ENCODE results near the gene SETMAR. TPM values are rescaled to one million over a fixed set of nuclear protein-coding genes. Genes with fewer than 3 reads are reported as not detected.

Gene SETMAR
- total and polyA plus RNA-seq, 2 of the 13 experiments (the other 11 are each of a cell fraction or from before 2014, with no cell fraction given), result 7.0 to 16.7 TPM

GRCh38 chr3:4332991-4333390 is 29.8 kb downstream of the SETMAR start:
- no peaks in the 10 kb centered on the region for H3K36me3 ChIP-seq (replicated peaks in 1 of 2; ENCODE audit: control insufficient read depth in 1 of 2, insufficient read depth in 2 of 2, low read length in 2 of 2)
- ChIA-PET CTCF (ENCODE audit: low intra/inter-chr PET ratio, low total read pairs) (no interaction called here), POLR2A (no interaction called here)
- DNase-seq (ENCODE audit: low spot score) (peak; percentile 21), FAIRE-seq (peak; percentile 77), ATAC-seq (peak; percentile 94)
- in situ Hi-C loops (cut with HindIII; ENCODE audit: extremely low pct_ligation_motif_present, low pct_unique_long_range_greater_than_20kb) (no loop called here), intact Hi-C loops (cut with micrococcal nuclease; ENCODE audit: unreplicated experiment) (loop anchor here (5.0 kb wide), 1 partner anchor 299 kb away; no protein-coding TSS in a partner anchor)
- no peak overlapping the region for H3K9ac ChIP-seq (ENCODE audit: insufficient read depth, low read depth, low read length)
- H3K79me2 ChIP-seq (ENCODE audit: insufficient read depth, low read length), result no peaks in the 10 kb centered on the region
- H3K27me3 ChIP-seq (ENCODE audit: control insufficient read depth in 1 of 2, insufficient read depth in 2 of 2, low read length in 2 of 2), result no peaks in the 10 kb centered on the region
- peak overlapping the region; percentile 71 for H2AFZ ChIP-seq (ENCODE audit: low read length)
- peak overlapping the region; percentile 53 for H3K4me2 ChIP-seq (ENCODE audit: low read depth, low read length)
- H3K9me3 ChIP-seq (ENCODE audit: low read length), result peaks cover 23% of the 10 kb centered on the region; the same call in 1 of the 2 replicates
- no TSS peak for BruUV-seq (replicated peaks)
- H4K20me1 ChIP-seq (ENCODE audit: insufficient read depth, low read length), result no peaks in the 10 kb centered on the region
- H3K4me1 ChIP-seq (ENCODE audit: insufficient read depth, low read length), result peaks cover 22% of the 10 kb centered on the region
- WGBS (ENCODE audit: low lambda C conversion rate), result 0% methylated on average over 3 of the region's 3 CpGs
- H3K27ac ChIP-seq (ENCODE audit: extremely low read length, insufficient read depth, low read length), result peak overlapping the region; percentile 19
- H3K4me3 ChIP-seq (replicated peaks in 1 of 3; ENCODE audit: insufficient read depth in 1 of 3, low read depth in 2 of 3, low read length in 3 of 3), result peak overlapping the region in 2 of 3 experiments; percentile 17 to 27; a peak in 3 of 6 replicates
- TF ChIP-seq PHF20 (CRISPR knock-in tag; IDR thresholded peaks at IDR 0.05) (0 out of 2 replicates have a peak, but pooled peaks have one; percentile 26), CSRNP1 (CRISPR knock-in tag; IDR thresholded peaks at IDR 0.05) (no peak), RFX3 (CRISPR knock-in tag; IDR thresholded peaks at IDR 0.05) (no peak), ZNF431 (CRISPR knock-in tag; IDR thresholded peaks at IDR 0.05; ENCODE audit: borderline replicate concordance, low read depth) (0 out of 2 replicates have a peak, but pooled peaks have one; percentile 35), GABPA (IDR thresholded peaks at IDR 0.05; ENCODE audit: low read depth, low read length) (no peak), GABPA (CRISPR knock-in tag; IDR thresholded peaks at IDR 0.05; ENCODE audit: low read depth) (peak; percentile 79), ZNF496 (CRISPR knock-in tag; IDR thresholded peaks at IDR 0.05; ENCODE audit: insufficient replicate concordance) (no peak), POLR2G (IDR thresholded peaks at IDR 0.05; ENCODE audit: low read depth, low read length) (no peak), MAX (IDR thresholded peaks at IDR 0.05) (peak; percentile 46), NR2C2 (CRISPR knock-in tag; IDR thresholded peaks at IDR 0.05; ENCODE audit: borderline replicate concordance) (peak; percentile 85), THRA (CRISPR knock-in tag; IDR thresholded peaks at IDR 0.05; ENCODE audit: borderline replicate concordance) (no peak; the same call in 1 of the 2 replicates), NBN (conservative IDR thresholded peaks at IDR 0.05) (no peak), SAP130 (CRISPR knock-in tag; IDR thresholded peaks at IDR 0.05; ENCODE audit: low read depth) (peak; percentile 48), ZNF30 (CRISPR knock-in tag; IDR thresholded peaks at IDR 0.05) (no peak), ETV5 (CRISPR knock-in tag; IDR thresholded peaks at IDR 0.05; ENCODE audit: borderline replicate concordance) (peak; percentile 41; the same call in 1 of the 2 replicates), POGZ (CRISPR knock-in tag; IDR thresholded peaks at IDR 0.05) (peak; percentile 46; the same call in 1 of the 2 replicates), ZNF800 (CRISPR knock-in tag; IDR thresholded peaks at IDR 0.05) (no peak), RBM39 (IDR thresholded peaks at IDR 0.05; ENCODE audit: low read depth, low read length, poor library complexity, severe bottlenecking) (no peak), HDAC1 (CRISPR knock-in tag; IDR thresholded peaks at IDR 0.05) (peak; percentile 40; the same call in 1 of the 2 replicates), ZNF615 (CRISPR knock-in tag; IDR thresholded peaks at IDR 0.05; ENCODE audit: borderline replicate concordance) (no peak), MBNL3 (CRISPR knock-in tag; conservative IDR thresholded peaks at IDR 0.05) (no peak), CC2D1A (CRISPR knock-in tag; IDR thresholded peaks at IDR 0.05) (no peak)
